ENCODE measurements around the gene LAMB4. TPM values are rescaled to one million over a fixed set of nuclear protein-coding genes. Genes with fewer than 3 reads are reported as not detected.

The LAMB4 gene
- not detected for polyA plus RNA-seq (ENCODE audit: low read depth in 6 of 6)

GRCh38 chr7:108130261-108130660 is at the start of gene LAMB4:
TSS of gene LAMB4 (minus strand) at chr7:108130361. CDS start at chr7:108123164, 7,197 bp downstream.
- DNase-seq (no peak), ATAC-seq (ENCODE audit: low read depth in 2 of 2) (no peak)
- H3K36me3 Mint-ChIP-seq = no peaks in the 10 kb centered on the region
- H3K4me3 Mint-ChIP-seq = no peak within 1 kb of the TSS
- no peaks in the 10 kb centered on the region for H3K9me3 Mint-ChIP-seq
- no peak within 1 kb of the TSS for H3K27ac Mint-ChIP-seq
- no peaks in the 10 kb centered on the region for H3K27me3 Mint-ChIP-seq
- H3K4me1 Mint-ChIP-seq = peaks cover 12 to 14% (median 13%) of the 10 kb centered on the region in 3 donors

GRCh38 chr7:108178398-108178797 is 48.2 kb upstream of the LAMB4 start:
- Mint-ChIP-seq H3K4me3 (no peak overlapping the region), H3K4me1 (no peaks in the 10 kb centered on the region), H3K36me3 (no peaks in the 10 kb centered on the region), H3K27ac (no peak overlapping the region), H3K9me3 (no peaks in the 10 kb centered on the region), H3K27me3 (peaks cover 6 to 20% (median 9%) of the 10 kb centered on the region in 3 donors)
- ATAC-seq (ENCODE audit: low read depth in 2 of 2) (no peak), DNase-seq (no peak)

- Mint-ChIP-seq H3K9me3 (no peaks in the 10 kb centered on the region), H3K36me3 (no peaks in the 10 kb centered on the region), H3K27ac (no peak overlapping the region), H3K27me3 (peaks cover 7 to 26% (median 17%) of the 10 kb centered on the region in 3 donors), H3K4me1 (no peaks in the 10 kb centered on the region), H3K4me3 (no peak overlapping the region)
- DNase-seq (no peak), ATAC-seq (ENCODE audit: low read depth in 2 of 2) (no peak)
Observed at GRCh38 chr7:108171164-108171563, 41.0 kb upstream of the LAMB4 start.

- Mint-ChIP-seq H3K9me3 (no peaks in the 10 kb centered on the region), H3K4me3 (no peak overlapping the region), H3K27ac (no peak overlapping the region), H3K4me1 (no peaks in the 10 kb centered on the region), H3K27me3 (peaks cover 7 to 26% (median 17%) of the 10 kb centered on the region in 3 donors), H3K36me3 (no peaks in the 10 kb centered on the region)
- DNase-seq = no peak
- no peak for ATAC-seq (ENCODE audit: low read depth in 2 of 2)
Observed at GRCh38 chr7:108170251-108170650, 40.1 kb upstream of the LAMB4 start.

GRCh38 chr7:108167460-108167859 is 37.3 kb upstream of the LAMB4 start:
- H3K4me3 Mint-ChIP-seq = no peak overlapping the region
- DNase-seq (no peak), ATAC-seq (ENCODE audit: low read depth in 2 of 2) (no peak)
- H3K36me3 Mint-ChIP-seq = no peaks in the 10 kb centered on the region
- H3K4me1 Mint-ChIP-seq = no peaks in the 10 kb centered on the region
- peaks cover 0 to 5% (median 2%) of the 10 kb centered on the region in 7 donors for H3K9me3 Mint-ChIP-seq
- no peak overlapping the region for H3K27ac Mint-ChIP-seq
- peaks cover 0 to 23% (median 17%) of the 10 kb centered on the region in 3 donors for H3K27me3 Mint-ChIP-seq

- H3K9me3 Mint-ChIP-seq = peaks cover 0 to 5% (median 2%) of the 10 kb centered on the region in 7 donors
Observed at GRCh38 chr7:108166687-108167086, 36.5 kb upstream of the LAMB4 start.

GRCh38 chr7:108165723-108166122 is 35.6 kb upstream of the LAMB4 start:
- Mint-ChIP-seq H3K27ac (no peak overlapping the region), H3K9me3 (peaks cover 0 to 5% (median 2%) of the 10 kb centered on the region in 7 donors), H3K36me3 (no peaks in the 10 kb centered on the region), H3K4me3 (no peak overlapping the region), H3K4me1 (no peaks in the 10 kb centered on the region), H3K27me3 (peaks cover 0 to 19% (median 14%) of the 10 kb centered on the region in 3 donors)
- no peak for ATAC-seq (ENCODE audit: low read depth in 2 of 2)
- no peak for DNase-seq

More at GRCh38 chr7:108166687-108167086, 36.5 kb upstream of the LAMB4 start:
- no peaks in the 10 kb centered on the region for H3K4me1 Mint-ChIP-seq
- peaks cover 0 to 23% (median 18%) of the 10 kb centered on the region in 3 donors for H3K27me3 Mint-ChIP-seq
- no peak for DNase-seq
- no peak overlapping the region for H3K27ac Mint-ChIP-seq
- ATAC-seq (ENCODE audit: low read depth in 2 of 2) = no peak
- H3K4me3 Mint-ChIP-seq = no peak overlapping the region
- H3K36me3 Mint-ChIP-seq = no peaks in the 10 kb centered on the region

- H3K27me3 Mint-ChIP-seq = peaks cover 5 to 19% (median 7%) of the 10 kb centered on the region in 3 donors
- H3K36me3 Mint-ChIP-seq = no peaks in the 10 kb centered on the region
- no peaks in the 10 kb centered on the region for H3K4me1 Mint-ChIP-seq
- H3K9me3 Mint-ChIP-seq = peaks cover 0 to 5% (median 2%) of the 10 kb centered on the region in 7 donors
- H3K4me3 Mint-ChIP-seq = no peak overlapping the region
- ATAC-seq (ENCODE audit: low read depth in 2 of 2) (no peak), DNase-seq (no peak)
- no peak overlapping the region for H3K27ac Mint-ChIP-seq
Observed at GRCh38 chr7:108164946-108165345, 34.8 kb upstream of the LAMB4 start.

GRCh38 chr7:108164342-108164741 is 34.2 kb upstream of the LAMB4 start:
- Mint-ChIP-seq H3K36me3 (no peaks in the 10 kb centered on the region), H3K27me3 (peaks cover 7 to 19% (median 7%) of the 10 kb centered on the region in 3 donors), H3K27ac (no peak overlapping the region), H3K4me1 (no peaks in the 10 kb centered on the region), H3K9me3 (peaks cover 0 to 5% (median 2%) of the 10 kb centered on the region in 7 donors), H3K4me3 (no peak overlapping the region)
- ATAC-seq (ENCODE audit: low read depth in 2 of 2) = no peak
- no peak for DNase-seq

- ATAC-seq (ENCODE audit: low read depth in 2 of 2) (no peak), DNase-seq (no peak)
- Mint-ChIP-seq H3K36me3 (no peaks in the 10 kb centered on the region), H3K4me3 (no peak overlapping the region), H3K27me3 (peaks cover 15 to 39% (median 20%) of the 10 kb centered on the region in 3 donors), H3K4me1 (peaks cover 0 to 3% (median 0%) of the 10 kb centered on the region in 3 donors), H3K27ac (no peak overlapping the region), H3K9me3 (peaks cover 0 to 5% (median 2%) of the 10 kb centered on the region in 7 donors)
Observed at GRCh38 chr7:108158776-108159175, 28.6 kb upstream of the LAMB4 start.

- Mint-ChIP-seq H3K4me3 (no peak overlapping the region), H3K27me3 (peaks cover 16 to 36% (median 17%) of the 10 kb centered on the region in 3 donors), H3K36me3 (no peaks in the 10 kb centered on the region), H3K27ac (no peak overlapping the region), H3K9me3 (peaks cover 0 to 3% (median 0%) of the 10 kb centered on the region in 7 donors), H3K4me1 (peaks cover 0 to 3% (median 0%) of the 10 kb centered on the region in 3 donors)
- DNase-seq = no peak
- no peak for ATAC-seq (ENCODE audit: low read depth in 2 of 2)
Observed at GRCh38 chr7:108157606-108158335, 27.6 kb upstream of the LAMB4 start.

- peaks cover 0 to 3% (median 0%) of the 10 kb centered on the region in 3 donors for H3K4me1 Mint-ChIP-seq
- no peak for DNase-seq
- H3K36me3 Mint-ChIP-seq = no peaks in the 10 kb centered on the region
- H3K27me3 Mint-ChIP-seq = peaks cover 21 to 44% (median 24%) of the 10 kb centered on the region in 3 donors
- H3K9me3 Mint-ChIP-seq = peaks cover 0 to 4% (median 0%) of the 10 kb centered on the region in 7 donors
- no peak for ATAC-seq (ENCODE audit: low read depth in 2 of 2)
- H3K27ac Mint-ChIP-seq = no peak overlapping the region
- H3K4me3 Mint-ChIP-seq = no peak overlapping the region
Observed at GRCh38 chr7:108156897-108157605, 26.9 kb upstream of the LAMB4 start.

- Mint-ChIP-seq H3K27me3 (peaks cover 21 to 40% (median 22%) of the 10 kb centered on the region in 3 donors), H3K4me1 (no peaks in the 10 kb centered on the region), H3K4me3 (no peak overlapping the region), H3K36me3 (no peaks in the 10 kb centered on the region), H3K9me3 (peaks cover 0 to 4% (median 0%) of the 10 kb centered on the region in 7 donors), H3K27ac (no peak overlapping the region)
- ATAC-seq (ENCODE audit: low read depth in 2 of 2) (no peak), DNase-seq (no peak)
Observed at GRCh38 chr7:108152198-108152597, 22.0 kb upstream of the LAMB4 start.

GRCh38 chr7:108149908-108150307 is 19.7 kb upstream of the LAMB4 start:
- Mint-ChIP-seq H3K4me1 (no peaks in the 10 kb centered on the region), H3K36me3 (no peaks in the 10 kb centered on the region), H3K9me3 (peaks cover 0 to 4% (median 0%) of the 10 kb centered on the region in 7 donors), H3K27me3 (peaks cover 14 to 25% (median 15%) of the 10 kb centered on the region in 3 donors), H3K27ac (no peak overlapping the region), H3K4me3 (no peak overlapping the region)
- no peak for ATAC-seq (ENCODE audit: low read depth in 2 of 2)
- DNase-seq = no peak

All from naive B cell (primary cell).